A549 (cell line): Measurements from ENCODE around the gene TAF3. TPM values are rescaled to one million over a fixed set of nuclear protein-coding genes. Genes with fewer than 3 reads are reported as not detected.

ENCODE experiments used
- ATAC-seq, 2 experiments: fragments of 200-7000 bp in 1 of 2; fragments of >200 bp in 1 of 2; cut with Nextera tagmentation in 1 of 2; cut with Tn5 transposase in 1 of 2; 3 replicates each; pipeline versions ENCODE4 v1.8.0 to v1.9.1; 2018 to 2020; ENCODE audit warnings: mild to moderate bottlenecking in 1 of 2, moderate library complexity in 1 of 2
- CTCF ChIA-PET: fragments of 300-600 bp; sonication (Branson Sonifier 250); formaldehyde crosslinking; extraction: SDS; loops from one replicate; lab custom pipeline; 2021; ENCODE audit warnings: antibody characterized with exemption, inconsistent platforms; lab: Yijun Ruan, JAX
- POLR2A ChIA-PET: fragments of 350-600 bp; formaldehyde crosslinking; extraction: SDS; loops from one replicate; lab custom pipeline; 2021; ENCODE audit warnings: antibody characterized with exemption, inconsistent platforms; lab: Yijun Ruan, JAX
- DNase-seq, 2 experiments: peaks; one replicate each; pipeline versions ENCODE4 v3.0.0 to v3.0.0-alpha.2; 2011 to 2016; ENCODE audit warnings: low read depth in 1 of 2, low spot score in 1 of 2
- FAIRE-seq: peaks from 2 replicates; lab custom pipeline; 2011; peaks lifted over from hg19 to GRCh38; lab: Jason Lieb, UNC
- H3K27ac ChIP-seq, 2 experiments: fragments of >200 bp; sonication (Bioruptor Twin); formaldehyde crosslinking; 3 replicates each; pipeline ENCODE4 v1.5.1; 2016 to 2017
- H3K4me1 ChIP-seq: fragments of >200 bp; sonication (Bioruptor Twin); formaldehyde crosslinking; 3 replicates; pipeline ENCODE4 v1.6.1; 2016
- H3K4me2 ChIP-seq: fragments of >200 bp; sonication (Bioruptor Twin); formaldehyde crosslinking; 3 replicates; pipeline ENCODE4 v1.6.1; 2016
- H3K4me3 ChIP-seq: fragments of >200 bp; sonication (Bioruptor Twin); formaldehyde crosslinking; 3 replicates; pipeline ENCODE4 v1.5.1; 2016
- H3K9me3 ChIP-seq: fragments of >200 bp; sonication (Bioruptor Twin); formaldehyde crosslinking; 3 replicates; pipeline ENCODE4 v1.6.1; 2016
- ATOH8 ChIP-seq: fragments of 250-450 bp; sonication (Bioruptor Pico); IDR thresholded peaks from 2 replicates; pipeline ENCODE4 v1.5.0; 2020; ENCODE audit warnings: low read depth, mild to moderate bottlenecking, moderate library complexity
- CBX8 ChIP-seq: fragments of 200-600 bp; sonication (generic); IDR thresholded peaks from 2 replicates; pipeline ENCODE4 v1.6.1; 2016
- CEBPB ChIP-seq, 2 experiments: fragments of >200 bp in 1 of 2; sonication (Bioruptor Twin) in 1 of 2; formaldehyde crosslinking in 1 of 2; IDR thresholded peaks; 2 replicates each; pipeline ENCODE4 v1.6.1; 2012 to 2016
- EHMT2 ChIP-seq: fragments of 200-600 bp; sonication (generic); IDR thresholded peaks from 2 replicates; pipeline ENCODE4 v1.6.1; 2016; ENCODE audit warnings: antibody characterized with exemption, low read depth, mild to moderate bottlenecking, moderate library complexity
- ESRRA ChIP-seq: fragments of 150-350 bp; IDR thresholded peaks from 2 replicates; pipeline ENCODE4 v1.6.1; 2014; ENCODE audit warnings: mild to moderate bottlenecking, low read length, borderline replicate concordance
- FOSB ChIP-seq: fragments of 250-450 bp; sonication (Bioruptor Pico); IDR thresholded peaks from 2 replicates; pipeline ENCODE4 v1.5.0; 2020; ENCODE audit warnings: mild to moderate bottlenecking, moderate library complexity
- FOSL2 ChIP-seq, 2 experiments: fragments of 450-650 bp in 1 of 2; fragments of >200 bp in 1 of 2; sonication (Bioruptor Twin) in 1 of 2; formaldehyde crosslinking; IDR thresholded peaks; 2 replicates each; pipeline versions ENCODE4 v1.5.0 to v1.6.1; 2016 to 2020; ENCODE audit warnings: mild to moderate bottlenecking in 1 of 2, moderate library complexity in 1 of 2
- FOXS1 ChIP-seq: fragments of 250-450 bp; sonication (Bioruptor Pico); IDR thresholded peaks from 2 replicates; pipeline ENCODE4 v1.5.0; 2020; ENCODE audit warnings: mild to moderate bottlenecking, moderate library complexity
- HDAC2 ChIP-seq: fragments of 200-600 bp; sonication (generic); IDR thresholded peaks from 2 replicates; pipeline ENCODE4 v1.6.1; 2016
- HES2 ChIP-seq: fragments of >200 bp; sonication (Bioruptor Twin); formaldehyde crosslinking; IDR thresholded peaks from 2 replicates; pipeline ENCODE4 v1.6.1; 2016
- HMGXB4 ChIP-seq: fragments of 250-450 bp; sonication (Bioruptor Pico); IDR thresholded peaks from 2 replicates; pipeline ENCODE4 v1.5.0; 2021; ENCODE audit warnings: mild to moderate bottlenecking, moderate library complexity, borderline replicate concordance
- HOXB13 ChIP-seq: fragments of 250-450 bp; sonication (Bioruptor Pico); IDR thresholded peaks from 2 replicates; pipeline ENCODE4 v1.5.0; 2020; ENCODE audit warnings: low read depth, mild to moderate bottlenecking, moderate library complexity
- JUN ChIP-seq, 2 experiments: fragments of >200 bp; sonication (Bioruptor Twin); formaldehyde crosslinking; IDR thresholded peaks; 2 replicates in 1 of 2; 3 replicates in 1 of 2; pipeline ENCODE4 v1.6.1; 2016 to 2017
- JUNB ChIP-seq: fragments of >200 bp; sonication (Bioruptor Twin); formaldehyde crosslinking; IDR thresholded peaks from 2 replicates; pipeline ENCODE4 v1.6.1; 2016
- MAFK ChIP-seq: fragments of 450-650 bp; IDR thresholded peaks from 2 replicates; pipeline ENCODE4 v1.6.1; 2014; ENCODE audit not compliant: partially characterized antibody
- MAZ ChIP-seq: fragments of 150-350 bp; IDR thresholded peaks from 2 replicates; pipeline ENCODE4 v1.6.1; 2014; ENCODE audit warnings: antibody characterized with exemption, low read depth, low read length, borderline replicate concordance
- NPAS2 ChIP-seq: fragments of 250-450 bp; sonication (Bioruptor Pico); IDR thresholded peaks from 2 replicates; pipeline ENCODE4 v1.8.0; 2022; ENCODE audit warnings: mild to moderate bottlenecking, moderate library complexity, borderline replicate concordance
- NR3C1 ChIP-seq: fragments of >200 bp; sonication (Bioruptor Twin); formaldehyde crosslinking; IDR thresholded peaks from 3 replicates; pipeline ENCODE4 v1.6.1; 2017
- PHF8 ChIP-seq: fragments of 200-600 bp; sonication (generic); IDR thresholded peaks from 2 replicates; pipeline ENCODE4 v1.6.1; 2016; ENCODE audit warnings: low read depth, mild to moderate bottlenecking, antibody characterized with exemption, moderate library complexity, borderline replicate concordance
- POLR2A ChIP-seq: IDR thresholded peaks from 2 replicates; pipeline ENCODE4 v1.6.1; 2012; ENCODE audit warnings: mild to moderate bottlenecking, low read length
- REST ChIP-seq: fragments of 200-600 bp; sonication (generic); IDR thresholded peaks from 2 replicates; pipeline ENCODE4 v1.6.1; 2016; ENCODE audit warnings: antibody characterized with exemption, mild to moderate bottlenecking, moderate library complexity
- RNF2 ChIP-seq: fragments of 200-600 bp; sonication (generic); IDR thresholded peaks from 2 replicates; pipeline ENCODE4 v1.6.1; 2016; ENCODE audit warnings: low read depth, mild to moderate bottlenecking, antibody characterized with exemption, moderate library complexity, borderline replicate concordance
- SREBF2 ChIP-seq: fragments of 450-650 bp; IDR thresholded peaks from 2 replicates; pipeline ENCODE4 v1.6.1; 2014; ENCODE audit warnings: mild to moderate bottlenecking, moderate library complexity
- TP53 ChIP-seq: fragments of 250-450 bp; sonication (Bioruptor Pico); IDR thresholded peaks from 2 replicates; pipeline ENCODE4 v1.5.0; 2021; ENCODE audit warnings: mild to moderate bottlenecking, moderate library complexity
- ZC3H11A ChIP-seq: fragments of 450-650 bp; IDR thresholded peaks from 2 replicates; pipeline ENCODE4 v1.6.1; 2014; ENCODE audit warnings: antibody characterized with exemption, mild to moderate bottlenecking
- ZFP36 ChIP-seq: fragments of 450-650 bp; IDR thresholded peaks from 2 replicates; pipeline ENCODE4 v1.6.1; 2014; ENCODE audit warnings: borderline replicate concordance; ENCODE audit not compliant: partially characterized antibody
- WGBS: methylation state at CpG from one replicate; pipeline ENCODE4 v1.1.6; 2017; ENCODE audit errors: missing lambda C conversion rate; 5-methylcytosine and 5-hydroxymethylcytosine counted together
- polyA plus RNA-seq, 4 experiments: library from polyadenylated mRNA; depleted of rRNA in 3 of 4; stranded (reverse); fragments of >200 nt; fragmentation: RNase III in 1 of 4; extraction: RNeasy Plus Mini Kit Qiagen cat#74134 plus additional on column Dnase treatment in 1 of 4; gene quantifications; 2 replicates in 3 of 4; 3 replicates in 1 of 4; pipeline ENCODE4 v1.2.3, GENCODE V29; 2011 to 2017
- TF ChIP-seq, protein P1 (sequence below): IDR thresholded peaks from 2 replicates; pipeline ENCODE4 v1.6.1; 2012; ENCODE audit warnings: low read depth, borderline replicate concordance
- TF ChIP-seq, protein P2 (sequence below): IDR thresholded peaks from 2 replicates; pipeline ENCODE4 v1.6.1; 2012

TAF3 gene
- polyA plus RNA-seq, 2 of the 4 experiments (the other 2 are of a cell fraction) = 5.7 to 6.1 TPM

DNA sequence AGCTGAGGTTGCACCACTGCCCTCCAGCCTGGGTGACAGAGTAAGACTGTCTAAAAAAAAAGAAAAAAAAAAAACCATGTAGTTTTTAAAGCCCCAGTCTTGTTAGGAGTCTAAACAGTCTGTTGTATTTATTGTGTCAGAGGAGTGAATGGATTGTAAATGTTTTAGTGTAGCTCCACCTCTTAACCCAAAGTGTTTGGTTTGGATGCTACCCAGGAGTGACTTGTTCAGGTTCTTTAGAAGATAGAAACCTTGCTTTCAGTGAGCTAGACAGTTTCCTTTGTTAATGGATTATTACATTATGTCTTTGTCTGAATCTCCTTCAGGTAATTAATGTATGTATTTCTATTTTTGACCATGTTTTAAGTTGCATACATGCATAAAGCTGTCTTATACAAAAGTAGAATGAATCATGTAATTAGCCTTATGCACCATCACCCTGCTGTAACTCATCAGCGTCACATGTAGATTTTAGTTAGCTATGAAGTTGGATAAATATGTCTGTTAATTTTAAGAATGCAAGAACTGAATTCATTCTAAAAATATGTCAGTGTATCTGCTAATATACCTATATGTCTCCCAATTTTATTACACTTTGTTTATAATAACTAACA, 97.7 kb downstream of the TAF3 start:
- FAIRE-seq = no peak
- DNase-seq = no peak
- no peak for TF ChIP-seq FOSB (CRISPR knock-in tag)
- TF ChIP-seq, protein P1, sequence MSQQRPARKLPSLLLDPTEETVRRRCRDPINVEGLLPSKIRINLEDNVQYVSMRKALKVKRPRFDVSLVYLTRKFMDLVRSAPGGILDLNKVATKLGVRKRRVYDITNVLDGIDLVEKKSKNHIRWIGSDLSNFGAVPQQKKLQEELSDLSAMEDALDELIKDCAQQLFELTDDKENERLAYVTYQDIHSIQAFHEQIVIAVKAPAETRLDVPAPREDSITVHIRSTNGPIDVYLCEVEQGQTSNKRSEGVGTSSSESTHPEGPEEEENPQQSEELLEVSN = no peak
- TF ChIP-seq FOXS1 = no peak
- TF ChIP-seq REST = no peak
- no peak for TF ChIP-seq JUNB
- TF ChIP-seq ZC3H11A = no peak
- TF ChIP-seq FOSL2 (IDR thresholded peaks at IDR 0.05) = no peak
- no peak for TF ChIP-seq FOSL2 (CRISPR knock-in tag; IDR thresholded peaks at IDR 0.05)
- no peak for TF ChIP-seq NR3C1
- no peak for TF ChIP-seq POLR2A
- no peak for TF ChIP-seq ESRRA
- TF ChIP-seq ZFP36 = no peak
- TF ChIP-seq SREBF2 = no peak
- TF ChIP-seq, protein P2, sequence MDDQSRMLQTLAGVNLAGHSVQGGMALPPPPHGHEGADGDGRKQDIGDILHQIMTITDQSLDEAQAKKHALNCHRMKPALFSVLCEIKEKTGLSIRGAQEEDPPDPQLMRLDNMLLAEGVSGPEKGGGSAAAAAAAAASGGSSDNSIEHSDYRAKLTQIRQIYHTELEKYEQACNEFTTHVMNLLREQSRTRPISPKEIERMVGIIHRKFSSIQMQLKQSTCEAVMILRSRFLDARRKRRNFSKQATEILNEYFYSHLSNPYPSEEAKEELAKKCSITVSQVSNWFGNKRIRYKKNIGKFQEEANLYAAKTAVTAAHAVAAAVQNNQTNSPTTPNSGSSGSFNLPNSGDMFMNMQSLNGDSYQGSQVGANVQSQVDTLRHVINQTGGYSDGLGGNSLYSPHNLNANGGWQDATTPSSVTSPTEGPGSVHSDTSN = no peak
- TF ChIP-seq MAZ = no peak
- TF ChIP-seq HES2 = no peak
- no peak for TF ChIP-seq PHF8
- no peak for TF ChIP-seq MAFK
- TF ChIP-seq HOXB13 (CRISPR knock-in tag) = no peak
- TF ChIP-seq TP53 (CRISPR knock-in tag) = no peak
- no peaks in the 10 kb centered on the region for H3K9me3 ChIP-seq
- H3K4me1 ChIP-seq = peaks cover 8% of the 10 kb centered on the region; the same call in 2 of the 3 replicates
- no peak for ATAC-seq
- CTCF ChIA-PET = interaction anchor here (0.7 kb wide), 1 partner anchor 1225 kb away, joined by 3 read pairs; no protein-coding TSS in a partner anchor
- POLR2A ChIA-PET = no interaction called here
- H3K27ac ChIP-seq = no peak overlapping the region
- no peak overlapping the region for H3K4me3 ChIP-seq
- H3K4me2 ChIP-seq = no peak overlapping the region
- WGBS = 95% methylated on average over 1 of the region's 1 CpG

DNA sequence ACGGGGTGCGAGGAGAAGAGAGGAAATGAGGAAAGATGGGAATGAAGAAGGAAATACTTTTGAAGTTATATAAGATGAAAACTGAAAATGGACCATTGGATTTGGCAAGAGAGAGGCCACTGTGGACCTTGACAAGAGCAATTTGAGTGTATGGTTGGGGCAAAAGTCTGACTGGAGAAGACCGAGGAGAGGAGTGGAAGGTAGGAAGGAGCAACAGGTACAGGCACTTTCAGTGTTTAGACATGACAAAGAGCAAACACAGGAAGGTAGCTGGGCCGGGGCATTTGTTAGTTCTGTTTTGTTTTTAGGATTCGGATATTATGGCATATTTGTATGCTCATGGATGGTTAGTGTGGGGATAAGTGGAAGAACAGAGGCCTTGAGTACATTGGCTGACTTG, 99.4 kb downstream of the TAF3 start:
- Histone ChIP-seq H3K27ac (no peak overlapping the region), H3K4me3 (no peak overlapping the region), H3K9me3 (no peaks in the 10 kb centered on the region), H3K4me2 (no peak overlapping the region), H3K4me1 (peaks cover 21% of the 10 kb centered on the region; the same call in 2 of the 3 replicates)
- 92% methylated on average over 5 of the region's 5 CpGs for WGBS
- FAIRE-seq (no peak), DNase-seq (no peak), ATAC-seq (no peak)
- POLR2A ChIA-PET = no interaction called here
- CTCF ChIA-PET = no interaction called here
- TF ChIP-seq RNF2 (no peak), ATOH8 (no peak), NPAS2 (CRISPR knock-in tag) (no peak), HMGXB4 (CRISPR knock-in tag) (no peak), ZFP36 (no peak), ZC3H11A (no peak), JUN (IDR thresholded peaks at IDR 0.05) (no peak), CEBPB (IDR thresholded peaks at IDR 0.05) (no peak), EHMT2 (no peak), FOSB (CRISPR knock-in tag) (no peak), HDAC2 (no peak), CBX8 (no peak), HOXB13 (CRISPR knock-in tag) (no peak), MAZ (no peak)
- TF ChIP-seq, protein P1 = no peak
